CD4-positive, alpha-beta T cell treated with Interleukin-6 for 4 hours (primary cell): ENCODE measurements around the gene WSB2.
A peak's percentile ranks its signal among the peaks of the same experiment; 100 is the strongest.
"Not testable (repeated sequence)": the region's sequence is repeated elsewhere in the genome, so short reads cannot be mapped to it uniquely, and the experiment has no call there.

Experiments used
- DNase-seq: peaks from one replicate; pipeline ENCODE4 v3.0.0-alpha.2; 2020; ENCODE audit warnings: mixed read lengths

Gene WSB2

DNA sequence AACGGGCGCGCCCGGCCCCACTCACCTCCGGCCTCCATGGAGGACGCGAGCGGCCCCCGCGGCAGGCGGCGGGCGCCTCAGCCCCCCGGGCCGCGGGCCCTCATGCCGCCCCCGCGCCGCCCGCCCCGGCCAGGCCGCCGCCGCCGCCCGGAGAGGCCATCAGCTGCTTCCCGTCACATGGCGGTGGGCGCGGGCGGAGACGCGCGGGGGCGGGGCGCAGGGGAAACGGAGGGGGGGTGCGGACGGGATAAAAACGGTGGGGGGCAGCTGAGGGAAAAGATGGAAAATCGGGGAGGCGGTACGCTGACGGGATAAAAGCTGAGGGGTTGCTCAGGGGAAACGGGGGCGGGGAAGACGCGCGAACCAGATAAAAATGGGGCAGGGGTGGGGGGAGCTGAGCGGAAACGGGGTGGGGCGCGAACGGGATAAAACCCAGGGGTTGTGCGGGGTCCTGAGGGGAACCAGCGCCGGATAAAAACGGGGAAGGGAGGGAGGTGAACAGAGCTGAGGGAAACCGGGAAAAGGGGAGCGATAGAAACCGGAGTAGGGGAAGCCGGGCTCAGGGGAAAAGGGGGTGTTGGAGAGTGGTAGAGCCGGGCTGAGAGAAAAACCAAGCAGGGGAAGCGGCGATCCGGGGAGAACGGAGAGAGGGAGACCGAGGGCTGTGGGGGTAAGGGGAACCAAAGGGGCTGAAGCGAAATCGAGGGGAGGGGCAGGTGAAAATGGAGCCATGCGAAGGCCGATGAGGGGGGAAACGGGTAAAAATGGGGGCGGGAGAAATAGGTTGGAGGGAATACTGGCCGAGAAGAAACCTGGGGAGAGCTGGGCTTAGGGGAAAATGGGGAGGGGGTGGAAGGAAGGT lies at the start of gene WSB2:
WSB2 (minus strand) TSS at position 169 of the 862 bp plus-strand sequence; CDS start at position 38, 131 bp downstream.
- peak; percentile 63 for DNase-seq

DNA sequence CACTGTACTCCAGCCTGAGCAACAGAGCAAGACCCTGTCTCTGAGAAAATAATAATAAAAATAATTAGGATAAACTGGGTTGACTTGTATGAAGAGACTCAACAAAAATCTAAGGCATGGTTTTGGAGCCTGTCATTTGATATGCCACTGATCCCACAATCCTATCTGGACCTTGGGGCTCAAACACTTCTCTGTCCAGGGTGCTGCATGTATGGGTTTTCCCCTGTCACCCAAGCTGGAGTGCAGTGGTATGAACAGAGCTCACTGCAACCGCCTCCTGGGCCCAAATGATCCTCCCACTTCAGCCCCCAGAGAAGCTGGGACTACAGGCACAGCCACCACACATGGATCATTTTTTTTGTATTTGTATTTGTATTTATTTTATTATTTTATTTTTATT lies 48.1 kb upstream of the WSB2 start:
- no peak for DNase-seq

DNA sequence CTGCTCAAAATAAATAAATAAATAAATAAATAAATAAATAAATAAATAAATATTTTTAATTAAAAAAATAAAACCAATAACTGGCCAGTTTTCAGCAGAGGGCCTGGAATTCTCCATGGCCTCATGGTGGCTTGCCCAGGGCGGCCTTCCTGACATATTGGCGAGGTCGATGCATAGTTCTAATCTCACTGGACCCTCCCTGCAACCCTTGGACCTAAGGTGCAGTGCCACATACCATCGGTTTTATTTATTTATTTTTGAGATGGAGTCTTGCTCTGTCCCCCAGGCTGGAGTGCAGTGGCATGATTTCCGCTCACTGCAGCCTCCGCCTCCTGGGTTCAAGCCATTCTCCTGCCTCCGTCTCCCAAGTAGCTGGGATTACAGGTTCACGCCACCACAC lies 46.7 kb upstream of the WSB2 start:
- no peak for DNase-seq

DNA sequence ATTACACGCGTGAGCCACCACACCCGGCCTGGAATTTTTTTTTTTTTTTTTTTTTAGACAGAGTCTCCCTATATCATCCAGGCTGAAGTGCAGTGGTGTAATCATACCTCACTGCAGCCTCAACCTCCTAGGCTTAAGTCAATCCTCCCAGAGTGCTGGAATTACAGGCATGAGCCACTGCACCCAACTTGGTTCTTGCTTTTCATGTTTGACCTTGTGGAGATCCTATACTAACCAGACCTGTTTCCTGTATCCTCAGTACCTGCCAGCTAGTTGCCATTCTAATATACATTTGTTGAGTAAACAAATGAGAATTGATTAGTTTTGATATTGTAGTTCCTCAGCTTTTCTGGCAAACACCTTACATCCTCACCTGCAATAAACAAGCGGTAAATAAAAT lies 46.0 kb upstream of the WSB2 start:
- DNase-seq: no peak

DNA sequence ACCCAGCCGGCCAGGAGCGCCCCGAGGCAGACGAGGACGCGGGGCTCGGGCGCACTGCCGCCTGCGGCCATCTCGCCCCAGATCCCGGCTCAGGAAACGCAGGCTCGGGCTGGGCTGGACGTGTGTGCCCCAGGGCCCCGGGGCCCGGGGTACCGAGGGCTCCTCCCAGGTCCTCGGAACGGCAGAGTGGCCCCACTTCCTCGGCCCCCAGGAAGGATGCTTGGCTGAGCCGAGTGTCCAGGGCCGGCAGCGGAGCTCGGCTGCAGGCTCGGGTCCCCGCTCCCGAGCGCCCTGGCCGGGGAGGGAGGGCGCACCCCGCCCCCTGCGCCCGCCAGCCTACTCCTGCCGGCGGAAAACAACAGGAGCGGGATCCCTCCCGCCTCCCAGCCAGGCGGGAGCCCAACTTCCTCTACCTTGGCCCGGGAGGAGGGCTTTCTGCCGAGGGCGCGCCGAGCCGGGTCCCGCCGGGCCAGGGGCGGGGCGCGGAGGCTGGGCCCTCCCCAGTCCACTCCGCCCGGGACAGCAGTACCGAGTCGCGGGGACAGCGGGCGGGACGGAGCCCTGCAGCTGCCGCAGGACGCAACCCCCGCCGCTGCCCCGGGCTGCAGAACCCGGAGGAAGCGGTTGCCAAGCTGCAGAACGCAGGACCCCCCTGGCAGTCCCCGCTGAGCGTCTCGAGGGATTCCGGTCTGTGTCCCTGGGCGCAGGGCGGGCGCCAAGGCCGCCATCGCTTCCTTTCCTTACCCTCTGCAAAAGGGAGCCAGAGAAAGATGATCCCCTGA lies 42.8 kb upstream of the WSB2 start, which contains the start of gene VSIG10:
VSIG10 (minus strand) TSS at position 411 of the 782 bp plus-strand sequence; CDS start at position 71, 340 bp downstream.
- DNase-seq: peak; percentile 16

DNA sequence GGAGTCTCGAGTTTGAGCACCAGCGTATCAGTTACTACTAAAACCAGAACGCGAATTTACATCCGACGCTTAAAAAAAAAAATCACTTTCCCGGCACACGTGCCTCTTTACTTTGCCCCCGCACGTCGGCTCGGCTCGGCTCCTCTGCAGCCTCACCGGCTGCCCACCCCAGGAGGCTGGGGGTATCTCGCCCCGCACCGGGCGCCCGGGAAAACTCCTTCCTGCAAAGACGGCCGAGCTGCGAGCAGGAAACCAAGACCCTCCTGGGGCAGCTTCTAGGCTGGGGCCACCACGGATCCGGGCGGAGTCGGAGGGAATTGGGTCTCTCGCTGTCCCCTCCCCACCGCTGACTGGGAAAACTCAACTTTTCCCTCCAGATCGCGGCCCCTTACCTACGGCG lies 42.2 kb upstream of the WSB2 start:
- DNase-seq: no peak

DNA sequence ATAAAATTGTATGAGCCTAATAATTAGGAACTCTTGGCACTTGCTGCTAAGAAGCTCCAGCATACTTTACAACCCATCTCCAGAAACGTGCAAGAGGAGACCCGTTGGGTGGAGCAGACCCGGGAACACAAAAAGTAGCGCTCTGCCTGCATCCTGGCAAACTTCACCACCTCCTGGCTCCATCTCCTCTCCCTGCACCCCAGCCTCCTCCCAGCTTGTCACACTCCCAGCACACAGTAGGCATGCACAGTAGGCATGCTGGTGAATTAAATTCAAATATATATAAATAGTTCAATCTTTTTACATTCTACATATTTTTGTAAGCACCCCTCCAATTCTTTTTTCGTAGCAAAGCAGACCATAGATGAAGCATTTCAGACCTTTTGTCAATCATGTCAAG lies 41.6 kb upstream of the WSB2 start:
- DNase-seq: no peak

DNA sequence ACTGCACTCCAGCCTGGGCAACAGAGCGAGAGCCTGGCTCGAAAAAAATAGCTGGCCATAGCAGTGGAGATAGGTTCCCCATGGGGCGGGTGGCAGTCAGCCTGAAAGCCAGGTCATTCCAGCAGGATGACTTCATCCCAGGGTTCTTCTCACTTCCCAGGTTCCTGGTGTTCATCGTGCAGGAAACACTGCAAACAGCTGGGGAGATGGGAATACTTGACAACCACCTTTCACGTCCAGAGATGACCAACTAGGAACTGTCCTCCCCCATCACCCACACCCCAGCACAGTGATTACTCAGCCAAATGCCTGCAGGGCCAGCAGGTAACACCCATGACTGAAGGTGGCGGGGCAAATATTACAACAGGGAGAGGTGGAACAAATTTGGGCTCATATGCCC lies 41.1 kb upstream of the WSB2 start:
- DNase-seq: no peak

DNA sequence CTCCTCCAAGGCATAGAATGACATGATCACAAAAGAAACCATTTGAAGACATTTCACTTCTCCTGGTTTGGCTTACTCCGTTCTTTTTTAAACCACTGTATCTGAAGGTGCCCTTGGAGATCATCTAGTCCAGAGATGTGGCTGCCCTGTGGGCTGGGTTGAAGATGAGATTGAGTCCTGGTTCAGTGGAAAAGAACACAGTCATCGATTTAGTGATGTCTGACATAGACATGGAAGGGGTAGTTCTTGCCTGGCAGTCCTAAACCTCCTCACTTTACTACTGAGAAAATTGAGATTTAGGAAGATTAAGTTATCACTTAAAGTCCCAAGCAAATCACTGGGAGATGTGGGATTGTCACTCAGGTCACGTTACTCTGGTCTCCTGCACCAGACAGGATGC lies 40.1 kb upstream of the WSB2 start:
- no peak for DNase-seq

DNA sequence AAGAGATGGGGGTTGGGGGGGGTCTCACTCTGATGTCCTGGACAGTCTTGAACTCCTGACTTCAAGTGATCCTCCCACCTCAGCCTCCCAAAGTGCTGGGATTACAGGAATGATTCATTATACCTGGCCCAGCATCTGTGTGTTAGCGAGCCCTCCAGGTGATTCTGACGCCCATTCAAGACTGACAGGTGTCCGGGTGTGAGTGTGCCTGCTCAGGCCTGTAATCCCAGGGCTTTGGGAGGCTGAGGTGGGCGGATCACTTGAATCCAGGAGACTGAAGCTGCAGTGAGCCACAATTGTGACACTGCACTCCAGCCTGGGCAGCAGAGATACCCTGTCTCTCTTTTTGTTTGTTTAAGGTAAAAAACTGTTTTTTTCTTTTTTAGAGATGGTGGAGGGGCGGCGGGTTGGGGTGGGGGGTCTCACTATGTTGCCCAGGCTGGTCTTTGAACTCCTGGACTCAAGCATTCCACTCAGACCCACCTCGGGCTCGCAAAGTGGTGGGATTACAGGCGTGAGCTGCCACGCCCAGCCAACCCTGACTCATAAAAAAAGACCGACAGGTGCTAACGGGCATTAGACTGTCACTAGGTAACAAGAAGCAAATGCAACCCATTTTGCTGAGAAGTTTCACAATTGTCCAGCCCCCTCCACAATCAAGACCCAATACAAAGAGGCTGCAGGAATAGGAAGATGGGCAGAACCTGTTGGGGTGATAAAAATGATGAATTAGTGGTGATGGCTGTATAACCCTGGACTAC lies 38.1 kb upstream of the WSB2 start:
- DNase-seq: no peak

DNA sequence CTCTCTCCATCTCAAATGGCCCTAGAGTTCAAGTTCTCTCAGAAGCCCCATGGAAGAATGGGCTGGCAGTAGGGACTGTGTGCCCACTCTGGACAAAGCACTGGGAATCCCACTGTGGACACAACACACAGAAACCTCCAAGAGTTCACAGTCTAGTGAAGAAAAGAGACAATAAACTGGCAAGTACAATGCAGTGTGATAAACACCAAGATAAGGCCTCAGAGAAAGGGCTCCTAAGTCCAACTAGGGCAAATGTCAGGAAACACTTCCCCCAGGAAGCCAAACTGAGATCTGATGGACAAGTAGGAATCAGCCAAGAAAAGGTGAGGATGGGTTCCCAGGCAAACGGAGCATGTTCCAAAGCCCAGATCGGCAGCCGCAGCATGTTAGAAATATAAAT lies 37.4 kb upstream of the WSB2 start:
- DNase-seq: no peak

DNA sequence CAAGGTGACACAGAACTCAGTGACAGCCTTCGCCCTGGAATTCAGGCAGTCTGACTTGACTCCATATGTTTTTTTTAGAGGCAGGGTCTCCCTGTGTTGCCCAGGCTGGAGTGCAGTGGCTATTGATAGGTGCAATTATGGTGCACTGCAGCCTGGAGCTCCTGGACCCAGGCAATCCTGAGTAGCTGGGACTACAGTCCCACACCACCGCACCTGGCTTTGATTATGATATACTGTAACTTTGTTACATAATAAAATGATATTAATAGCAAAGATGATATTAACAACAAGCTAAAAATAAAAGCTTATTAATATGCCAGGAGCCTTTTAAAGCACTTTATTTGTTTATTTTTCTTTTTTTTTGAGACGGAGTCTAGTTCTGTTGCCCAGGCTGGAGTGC lies 33.1 kb upstream of the WSB2 start:
- no peak for DNase-seq

DNA sequence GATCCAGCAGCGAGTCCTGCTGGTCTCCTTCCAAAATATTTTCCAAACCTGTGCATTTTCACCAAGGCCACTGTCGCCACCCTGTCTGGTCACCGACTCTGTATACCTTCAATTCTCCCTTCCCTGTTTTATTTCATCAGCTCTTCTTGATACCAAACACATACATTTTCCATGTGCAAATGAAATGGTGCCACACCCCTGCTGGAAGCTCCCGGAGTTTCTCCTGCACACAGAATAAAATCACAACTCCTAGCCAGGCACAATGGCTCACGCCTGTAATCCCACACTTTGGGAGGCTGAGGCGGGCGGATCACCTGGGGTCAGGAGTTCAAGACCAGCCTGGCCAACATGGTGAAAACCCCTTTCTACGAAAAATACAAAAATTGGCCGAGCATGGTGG lies 28.8 kb upstream of the WSB2 start:
- no peak for DNase-seq

DNA sequence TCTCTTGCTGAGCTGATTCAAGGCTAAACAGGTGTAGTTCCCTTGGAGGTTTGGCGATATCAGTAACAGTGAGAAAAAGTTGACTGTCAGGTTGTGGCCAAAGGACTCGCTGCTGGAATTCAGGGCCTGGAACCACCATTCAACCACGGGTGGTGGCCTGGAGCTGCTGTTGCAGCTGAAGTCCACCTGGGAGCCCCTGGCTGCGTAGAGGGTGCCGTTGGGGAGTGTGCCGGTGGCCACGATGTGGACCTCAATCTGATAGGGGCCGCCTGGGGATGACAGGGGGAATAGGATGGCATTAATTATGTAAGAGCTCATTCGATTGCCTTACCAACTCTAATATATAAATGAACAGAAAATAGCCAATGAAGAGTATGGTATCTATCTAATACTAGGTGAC lies 21.2 kb upstream of the WSB2 start:
- DNase-seq: no peak

DNA sequence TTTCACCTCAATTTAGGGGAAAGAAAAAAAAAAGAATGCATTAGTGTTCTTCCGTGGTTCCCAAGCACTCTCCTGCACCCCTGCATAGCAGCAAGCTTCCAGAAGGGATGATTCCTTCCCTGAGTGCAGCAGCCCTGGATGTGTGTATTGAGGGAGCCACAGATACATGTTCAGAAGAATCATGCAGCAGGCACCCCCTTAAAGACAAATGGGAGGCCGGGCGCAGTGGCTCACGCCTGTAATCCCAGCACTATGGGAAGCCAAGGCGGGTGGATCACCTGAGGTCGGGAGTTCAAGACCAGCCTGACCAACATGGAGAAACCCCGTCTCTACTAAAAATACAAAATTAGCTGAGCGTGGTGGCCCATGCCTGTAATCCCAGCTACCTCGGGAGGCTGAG lies 20.5 kb upstream of the WSB2 start:
- DNase-seq: not testable (repeated sequence)

DNA sequence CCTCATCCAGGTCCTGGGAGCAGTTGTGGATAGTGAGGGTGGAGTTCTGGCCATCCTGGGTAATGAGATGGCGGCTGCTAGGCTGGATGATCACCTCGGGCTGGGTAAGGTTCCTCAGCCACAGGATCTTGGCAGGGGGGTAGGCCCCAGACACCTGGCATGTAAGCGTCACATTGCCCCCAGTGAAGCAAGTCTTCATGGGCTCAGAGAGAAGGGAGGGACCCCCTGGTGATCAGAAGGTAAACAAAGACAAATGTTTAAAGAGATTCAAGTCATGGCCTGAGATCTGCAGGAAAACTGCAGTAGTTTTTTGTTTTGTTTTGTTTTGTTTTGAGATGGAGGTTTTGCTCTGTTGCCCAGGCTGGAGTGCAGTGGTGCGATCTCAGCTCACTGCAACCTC lies 12.8 kb upstream of the WSB2 start:
- no peak for DNase-seq

DNA sequence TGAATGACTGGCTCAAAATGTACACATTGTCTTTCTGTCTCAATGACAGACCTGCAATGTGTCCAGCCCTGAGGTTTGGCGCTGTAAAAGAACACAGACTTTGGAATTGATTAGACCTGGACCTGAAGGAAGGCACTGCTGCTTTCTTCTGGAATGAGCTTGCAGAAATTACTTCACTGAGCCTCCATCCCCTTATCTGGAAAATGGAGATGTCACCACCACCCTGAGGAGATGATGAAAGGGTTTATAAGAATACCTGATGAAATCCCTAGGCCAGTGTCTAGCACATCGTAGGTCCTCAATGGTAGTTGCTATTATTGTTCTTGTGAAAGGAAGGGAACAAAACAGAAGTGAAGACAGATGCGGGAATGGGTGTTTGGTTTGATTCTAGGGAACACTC lies 9.7 kb upstream of the WSB2 start:
- no peak for DNase-seq

DNA sequence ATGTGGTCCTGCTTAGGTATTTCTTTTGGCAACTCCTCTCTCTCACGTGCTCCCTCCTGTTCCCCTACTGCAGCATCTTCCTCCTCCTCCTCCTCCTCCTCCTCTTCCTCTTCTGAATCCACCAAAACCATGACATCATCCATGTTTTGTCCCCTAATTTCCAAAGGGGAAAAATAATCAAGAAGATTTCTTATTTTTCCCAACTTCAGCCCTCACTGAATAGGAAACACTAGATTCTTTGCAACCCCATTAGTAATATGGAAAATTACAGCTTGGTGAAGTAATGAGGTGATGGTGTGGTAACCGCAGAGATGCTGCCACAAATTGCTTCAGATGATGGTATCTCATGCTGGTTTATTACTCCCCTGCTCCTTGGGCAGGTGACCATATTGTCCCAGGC lies 7.5 kb upstream of the WSB2 start:
- no peak for DNase-seq

DNA sequence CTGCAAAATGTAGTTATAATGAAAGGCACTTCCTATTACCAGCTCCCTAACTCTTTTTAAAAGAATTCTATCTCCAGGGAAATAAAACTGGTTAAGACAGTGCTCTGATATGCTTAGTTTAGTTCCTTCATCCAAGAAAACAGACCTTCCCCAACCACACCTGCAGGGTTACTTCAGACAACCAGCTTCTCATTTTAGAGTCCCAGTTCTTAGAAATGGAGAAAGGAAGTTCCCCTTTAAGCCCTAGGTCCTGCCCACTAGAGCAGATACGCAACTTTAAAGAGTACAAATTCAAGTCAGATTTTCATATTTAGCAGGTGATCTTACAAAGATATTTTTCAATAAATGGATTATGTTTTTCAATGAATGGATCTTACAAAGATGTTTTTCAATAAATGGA lies 4.4 kb upstream of the WSB2 start:
- no peak for DNase-seq

DNA sequence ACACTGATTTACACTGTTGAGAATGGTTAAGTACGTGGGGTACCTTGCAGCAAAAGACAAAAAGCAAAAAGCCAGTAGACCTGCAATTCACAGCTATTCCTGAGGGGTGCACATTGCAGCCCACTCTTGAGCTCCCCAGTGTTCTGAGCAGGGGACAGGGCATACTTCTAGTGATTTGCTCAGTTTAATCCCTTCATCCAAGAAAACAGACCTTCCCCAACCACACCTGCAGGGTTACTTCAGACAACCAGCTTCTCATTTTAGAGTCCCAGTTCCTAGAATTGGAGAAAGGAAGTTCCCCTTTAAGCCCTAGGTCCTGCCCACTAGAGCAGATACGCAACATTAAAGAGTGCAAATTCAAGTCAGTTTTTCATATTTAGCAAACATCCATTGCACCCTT lies 3.6 kb upstream of the WSB2 start:
- peak; percentile 20 for DNase-seq

DNA sequence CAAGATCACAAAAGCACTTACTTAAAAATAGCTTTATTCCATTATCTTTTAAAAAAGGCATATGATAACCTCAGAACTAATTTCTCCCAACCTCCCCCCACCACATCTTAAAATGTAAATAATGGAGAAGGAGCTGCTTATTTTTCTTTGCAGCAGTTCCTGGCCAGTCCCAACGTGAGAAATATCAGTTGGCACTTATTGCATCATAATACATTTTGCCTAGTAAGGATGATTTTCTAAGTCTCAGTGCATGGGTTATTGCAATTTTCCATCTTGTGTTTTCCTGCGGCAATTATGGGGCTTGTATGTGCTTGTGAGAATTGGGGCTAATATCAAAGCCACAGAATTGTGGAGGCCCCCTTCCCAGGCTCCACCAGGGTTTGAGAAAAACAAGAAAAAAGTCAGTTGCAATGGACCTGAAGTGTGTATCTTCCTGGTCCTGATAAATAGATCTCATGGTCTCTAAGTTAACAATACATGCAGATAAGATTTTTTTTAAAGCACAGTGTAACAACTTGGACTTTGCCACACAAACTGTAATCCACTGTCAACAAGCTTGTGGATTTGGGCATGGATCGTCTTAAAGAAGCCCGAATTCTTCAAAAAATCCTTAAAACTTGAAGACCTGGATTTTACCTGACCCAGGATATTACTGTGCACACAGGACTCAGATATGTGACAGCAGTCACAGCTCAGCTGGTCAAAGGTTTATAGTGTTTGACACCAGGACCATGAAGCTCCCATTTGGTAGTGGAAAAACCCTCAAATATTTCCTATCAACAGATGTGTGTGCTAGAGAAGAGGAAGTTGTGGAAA lies 2.8 kb upstream of the WSB2 start:
- DNase-seq: no peak
